ENCODE results near the gene HSD3B7.

- TF ChIP-seq POLR2A (IDR thresholded peaks at IDR 0.05; ENCODE audit: low read depth, low read length) (no peak), CTCF (conservative IDR thresholded peaks at IDR 0.05; ENCODE audit: low read depth, low read length) (no peak), RCOR1 (IDR thresholded peaks at IDR 0.05; ENCODE audit: insufficient replicate concordance, low read length) (no peak), BHLHE40 (IDR thresholded peaks at IDR 0.05; ENCODE audit: low read depth, low read length) (no peak), CEBPB (IDR thresholded peaks at IDR 0.05; ENCODE audit: low read depth, low read length) (no peak), RAD21 (IDR thresholded peaks at IDR 0.05; ENCODE audit: low read length) (no peak)
These were observed 30.0 kb upstream of the HSD3B7 start for GRCh38 chr16:30954993-30955392.
